PFSK-1 (cell line): ENCODE data around the gene URGCP.

ENCODE experiments used
- FOXP2 ChIP-seq: optimal IDR thresholded peaks from 2 replicates; pipeline ENCODE3; 2011; ENCODE audit warnings: borderline replicate concordance, control low read depth, inconsistent platforms; ENCODE audit not compliant: insufficient read depth; ENCODE audit errors: extremely low read length, extremely low read depth
- POLR2AphosphoS5 ChIP-seq: IDR thresholded peaks from 2 replicates; pipeline ENCODE4 v1.6.1; 2012; ENCODE audit warnings: low read depth, mild to moderate bottlenecking, control low read depth, low read length, moderate library complexity
- SIN3A ChIP-seq: IDR thresholded peaks from 2 replicates; pipeline ENCODE4 v1.6.1; 2012; ENCODE audit warnings: mild to moderate bottlenecking, low read length, moderate library complexity, borderline replicate concordance; ENCODE audit not compliant: insufficient read depth
- TAF1 ChIP-seq: IDR thresholded peaks from 2 replicates; pipeline ENCODE4 v1.6.1; 2012; ENCODE audit warnings: low read length, control low read depth, borderline replicate concordance; ENCODE audit not compliant: insufficient read depth
- TF ChIP-seq, protein P1 (sequence below), 2 experiments: IDR thresholded peaks; 2 replicates each; pipeline versions ENCODE4 v1.6.1 to v1.8.0; 2011 to 2012; ENCODE audit warnings: low read depth in 2 of 2, low read length in 2 of 2, control low read depth in 1 of 2, inconsistent platforms in 1 of 2, mild to moderate bottlenecking in 1 of 2, moderate library complexity in 1 of 2; ENCODE audit not compliant: insufficient read depth in 1 of 2

The URGCP gene

DNA sequence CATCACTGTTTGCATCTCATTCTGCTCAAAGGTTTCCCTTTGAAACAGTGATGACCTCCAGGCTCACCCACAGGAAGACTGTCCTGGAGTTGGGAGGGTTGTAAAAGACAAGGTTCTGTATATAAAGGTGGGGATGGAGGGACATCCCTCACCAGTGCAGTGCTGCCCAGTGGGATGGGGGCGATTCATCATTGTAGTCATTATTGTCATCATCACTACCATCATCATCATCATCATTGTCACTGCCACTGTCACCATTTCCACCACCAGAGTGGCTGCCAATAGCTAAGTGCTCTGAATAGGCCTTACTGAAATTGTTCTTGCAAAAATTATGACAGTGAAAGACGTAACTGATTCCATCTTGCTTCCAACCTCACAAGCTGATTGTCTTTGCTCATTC is 61.7 kb downstream of the URGCP start:
- no peak for TF ChIP-seq SIN3A
- TF ChIP-seq POLR2AphosphoS5: no peak
- TF ChIP-seq FOXP2: no peak
- TF ChIP-seq TAF1: no peak
- TF ChIP-seq, protein P1, sequence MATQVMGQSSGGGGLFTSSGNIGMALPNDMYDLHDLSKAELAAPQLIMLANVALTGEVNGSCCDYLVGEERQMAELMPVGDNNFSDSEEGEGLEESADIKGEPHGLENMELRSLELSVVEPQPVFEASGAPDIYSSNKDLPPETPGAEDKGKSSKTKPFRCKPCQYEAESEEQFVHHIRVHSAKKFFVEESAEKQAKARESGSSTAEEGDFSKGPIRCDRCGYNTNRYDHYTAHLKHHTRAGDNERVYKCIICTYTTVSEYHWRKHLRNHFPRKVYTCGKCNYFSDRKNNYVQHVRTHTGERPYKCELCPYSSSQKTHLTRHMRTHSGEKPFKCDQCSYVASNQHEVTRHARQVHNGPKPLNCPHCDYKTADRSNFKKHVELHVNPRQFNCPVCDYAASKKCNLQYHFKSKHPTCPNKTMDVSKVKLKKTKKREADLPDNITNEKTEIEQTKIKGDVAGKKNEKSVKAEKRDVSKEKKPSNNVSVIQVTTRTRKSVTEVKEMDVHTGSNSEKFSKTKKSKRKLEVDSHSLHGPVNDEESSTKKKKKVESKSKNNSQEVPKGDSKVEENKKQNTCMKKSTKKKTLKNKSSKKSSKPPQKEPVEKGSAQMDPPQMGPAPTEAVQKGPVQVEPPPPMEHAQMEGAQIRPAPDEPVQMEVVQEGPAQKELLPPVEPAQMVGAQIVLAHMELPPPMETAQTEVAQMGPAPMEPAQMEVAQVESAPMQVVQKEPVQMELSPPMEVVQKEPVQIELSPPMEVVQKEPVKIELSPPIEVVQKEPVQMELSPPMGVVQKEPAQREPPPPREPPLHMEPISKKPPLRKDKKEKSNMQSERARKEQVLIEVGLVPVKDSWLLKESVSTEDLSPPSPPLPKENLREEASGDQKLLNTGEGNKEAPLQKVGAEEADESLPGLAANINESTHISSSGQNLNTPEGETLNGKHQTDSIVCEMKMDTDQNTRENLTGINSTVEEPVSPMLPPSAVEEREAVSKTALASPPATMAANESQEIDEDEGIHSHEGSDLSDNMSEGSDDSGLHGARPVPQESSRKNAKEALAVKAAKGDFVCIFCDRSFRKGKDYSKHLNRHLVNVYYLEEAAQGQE (IDR thresholded peaks at IDR 0.05; ENCODE audit: insufficient read depth in 1 of 2, low read depth in 2 of 2, low read length in 2 of 2): no peak

DNA sequence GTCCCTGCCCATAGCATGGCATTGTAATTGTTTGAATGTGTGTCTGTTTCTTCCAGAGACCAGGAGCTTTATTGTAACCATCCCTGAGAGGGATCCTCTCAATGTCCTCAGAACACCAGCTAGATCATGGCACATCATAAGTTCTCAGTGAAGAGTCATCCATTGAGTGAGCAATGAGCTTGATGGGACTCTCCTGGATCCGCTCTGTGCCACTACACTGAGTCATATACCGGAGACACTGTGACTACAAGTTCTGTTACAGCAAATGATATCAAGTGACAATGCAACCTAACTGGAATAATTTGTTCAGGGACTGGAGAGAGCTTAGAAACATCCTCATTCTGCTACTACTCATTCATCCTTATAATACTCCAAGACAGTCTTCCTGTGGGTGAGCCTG is 62.1 kb downstream of the URGCP start:
- no peak for TF ChIP-seq SIN3A
- TF ChIP-seq, protein P1 (IDR thresholded peaks at IDR 0.05; ENCODE audit: insufficient read depth in 1 of 2, low read depth in 2 of 2, low read length in 2 of 2): no peak
- no peak for TF ChIP-seq FOXP2
- TF ChIP-seq TAF1: no peak
- TF ChIP-seq POLR2AphosphoS5: no peak

- TF ChIP-seq FOXP2 (no peak), SIN3A (no peak), POLR2AphosphoS5 (no peak), TAF1 (no peak)
- TF ChIP-seq, protein P1 (IDR thresholded peaks at IDR 0.05; ENCODE audit: insufficient read depth in 1 of 2, low read depth in 2 of 2, low read length in 2 of 2): no peak
Measured at GRCh38 chr7:43843296-43843695, 63.1 kb downstream of the URGCP start.

- TF ChIP-seq, protein P1 (IDR thresholded peaks at IDR 0.05; ENCODE audit: insufficient read depth in 1 of 2, low read depth in 2 of 2, low read length in 2 of 2): no peak
- TF ChIP-seq POLR2AphosphoS5: no peak
- TF ChIP-seq TAF1: no peak
- no peak for TF ChIP-seq FOXP2
- TF ChIP-seq SIN3A: no peak
Measured at GRCh38 chr7:43838201-43838658, 68.2 kb downstream of the URGCP start.
